GM18519 (cell line): ENCODE measurements around the gene MBTPS1.
"Not testable (repeated sequence)": the region's sequence is repeated elsewhere in the genome, so short reads cannot be mapped to it uniquely, and the experiment has no call there.

Source experiments
- ATAC-seq: cut with Tn5 transposase; IDR thresholded peaks from one replicate; pipeline ENCODE4 v1.9.1; 2021; ENCODE audit warnings: mild to moderate bottlenecking, moderate library complexity; ENCODE audit not compliant: unreplicated experiment, low FRiP score

The MBTPS1 gene

DNA sequence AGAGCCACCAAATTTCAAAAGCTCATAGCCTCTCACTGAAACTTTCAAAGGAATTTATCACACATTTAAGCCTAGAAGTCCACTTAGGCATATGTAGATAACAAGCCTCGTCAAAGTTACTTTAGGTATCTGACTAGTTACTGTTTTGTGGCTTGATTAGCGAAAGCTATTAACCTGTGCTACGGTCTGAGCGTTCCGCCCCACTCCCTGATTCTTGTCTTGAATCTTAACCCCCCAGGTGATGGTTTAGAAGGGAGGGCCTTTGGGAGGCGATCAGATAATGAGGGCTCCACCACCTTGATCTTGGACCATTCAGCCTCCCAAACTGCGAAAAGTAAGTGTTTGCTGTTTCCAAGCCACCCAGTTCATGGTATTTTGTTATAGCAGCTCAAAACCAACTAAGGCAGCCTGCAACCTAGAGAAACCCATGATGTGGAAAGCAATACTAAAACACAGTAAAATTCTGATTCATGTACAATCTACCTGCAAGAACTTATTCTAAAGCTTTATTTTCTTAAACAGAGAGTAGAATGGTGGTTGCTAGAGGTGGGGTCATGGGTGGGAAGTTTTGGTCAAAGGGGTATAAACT is 21.1 kb upstream of the MBTPS1 start:
- no peak for ATAC-seq

GRCh38 chr16:84137287-84137686 is 20.5 kb upstream of the MBTPS1 start:
- no peak for ATAC-seq

DNA sequence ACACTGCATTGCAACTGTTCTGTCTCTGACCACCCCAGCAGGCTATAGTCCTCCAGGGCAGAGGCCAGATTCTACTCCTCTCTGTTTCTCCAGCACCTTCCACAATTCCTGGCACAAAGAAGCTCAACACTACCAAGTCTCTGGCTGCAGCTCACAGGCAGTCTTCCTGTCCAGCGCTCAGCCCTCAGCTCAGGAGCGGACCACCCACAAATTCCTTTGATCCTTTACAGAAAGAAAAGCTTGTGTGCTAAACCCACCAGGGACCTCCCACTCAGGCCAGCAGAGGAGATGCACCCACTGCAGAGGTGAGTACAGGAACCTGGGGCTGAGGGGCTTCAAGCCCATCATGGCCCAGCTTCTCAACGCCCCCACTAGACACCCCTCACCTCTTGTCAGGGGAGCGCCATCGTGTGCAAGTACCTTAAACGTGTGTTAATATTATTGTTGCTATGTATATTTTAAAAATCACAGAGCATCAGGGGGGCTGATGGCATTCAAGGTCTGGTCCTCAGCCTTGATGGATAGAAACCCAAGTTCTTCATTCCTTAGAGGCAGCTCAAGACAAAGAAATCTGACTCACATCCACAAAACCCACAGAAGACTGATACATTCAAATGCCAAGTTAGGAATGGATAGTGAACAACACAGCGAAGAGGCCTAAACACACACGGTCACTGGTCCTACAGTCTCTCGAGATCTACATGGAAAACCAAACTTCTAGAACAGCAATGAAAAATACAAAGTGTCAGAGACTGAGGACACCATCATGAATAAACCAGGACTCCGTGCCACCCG is 19.8 kb upstream of the MBTPS1 start:
- ATAC-seq: no peak

- ATAC-seq: no peak
Measured at GRCh38 chr16:84132527-84133285, 16.0 kb upstream of the MBTPS1 start.

- ATAC-seq: no peak
Measured at GRCh38 chr16:84131117-84131516, 14.4 kb upstream of the MBTPS1 start.

GRCh38 chr16:84124257-84125073 is 7.7 kb upstream of the MBTPS1 start:
- ATAC-seq: no peak

- ATAC-seq: no peak
Measured at GRCh38 chr16:84121007-84121406, 4.3 kb upstream of the MBTPS1 start.

DNA sequence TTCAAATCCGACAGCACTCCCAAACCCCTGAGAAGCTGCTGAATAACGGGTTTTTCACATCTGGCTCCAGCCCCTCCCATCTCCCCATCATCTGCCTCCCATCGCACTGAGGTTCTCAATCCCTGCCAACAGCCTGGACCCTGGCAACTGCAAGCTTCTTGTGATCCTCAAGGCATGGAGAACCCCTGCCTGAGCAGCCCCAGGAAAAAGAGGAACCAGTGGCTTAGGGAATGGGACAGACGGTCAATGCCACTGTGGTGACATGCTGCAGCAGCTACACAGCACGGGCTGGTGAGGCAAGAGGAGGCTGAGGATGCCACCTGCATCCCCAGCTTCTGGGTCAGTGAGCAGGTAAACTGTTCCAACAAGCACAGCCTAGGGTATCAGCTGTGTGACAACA is 3.3 kb upstream of the MBTPS1 start:
- no peak for ATAC-seq

DNA sequence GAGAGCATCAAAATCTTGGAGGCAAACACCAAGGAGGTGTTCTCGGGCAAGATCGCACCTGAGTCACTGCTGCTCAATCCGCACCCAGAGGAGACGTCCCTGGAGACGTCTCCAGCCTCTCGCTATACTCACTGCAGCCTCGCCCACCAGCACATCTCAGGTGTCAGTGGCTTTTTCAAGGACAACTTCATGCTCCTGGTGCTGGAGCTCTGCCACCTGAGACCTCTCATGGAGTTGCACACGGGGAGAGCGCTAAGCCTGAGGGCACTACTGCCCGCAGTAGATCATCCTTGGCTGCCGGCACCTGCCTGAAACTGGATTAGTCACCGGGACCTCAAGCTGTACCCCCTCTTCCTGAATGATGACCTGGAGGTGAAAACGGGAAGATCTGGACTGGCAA is 2.6 kb upstream of the MBTPS1 start:
- no peak for ATAC-seq

GRCh38 chr16:84118315-84118714 is 1.6 kb upstream of the MBTPS1 start:
- not testable (repeated sequence) for ATAC-seq

- no peak for ATAC-seq
Measured at GRCh38 chr16:84117494-84117843, 727 bp upstream of the MBTPS1 start.

GRCh38 chr16:84115919-84116719 is 623 bp downstream of the MBTPS1 start:
- ATAC-seq: peak; percentile 12

GRCh38 chr16:84111949-84112348 is 4.8 kb downstream of the MBTPS1 start:
- ATAC-seq: not testable (repeated sequence)

GRCh38 chr16:84111525-84111924 is 5.2 kb downstream of the MBTPS1 start:
- ATAC-seq: no peak

- ATAC-seq: no peak
Measured at GRCh38 chr16:84110527-84110926, 6.2 kb downstream of the MBTPS1 start.

- no peak for ATAC-seq
Measured at GRCh38 chr16:84109598-84110335, 7.0 kb downstream of the MBTPS1 start.

DNA sequence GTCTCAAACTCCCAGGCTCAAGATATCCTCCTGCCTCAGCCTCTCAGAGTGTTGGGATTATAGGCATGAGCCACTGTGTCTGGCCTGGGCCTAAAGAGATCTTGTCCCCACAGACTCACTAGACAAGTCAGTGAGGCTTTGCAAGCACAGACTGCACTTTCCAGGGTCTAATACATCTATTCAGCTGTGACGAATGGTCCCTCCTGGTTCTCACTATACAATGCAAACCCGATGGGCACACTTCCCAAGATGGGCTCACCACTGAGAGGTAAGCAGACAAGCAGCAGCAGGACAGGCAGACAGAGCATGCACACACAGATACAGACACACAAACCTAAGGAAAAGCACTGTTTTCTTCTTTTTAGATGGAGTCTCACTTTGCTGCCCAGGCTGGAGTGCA is 8.8 kb downstream of the MBTPS1 start:
- ATAC-seq: no peak

- ATAC-seq: no peak
Measured at GRCh38 chr16:84105948-84106740, 10.6 kb downstream of the MBTPS1 start.
